Retina (tissue), 1 donor: ENCODE measurements around the gene TRIP4.
"Not testable (repeated sequence)": the region's sequence is repeated elsewhere in the genome, so short reads cannot be mapped to it uniquely, and the experiment has no call there.

Experiments
- DNase-seq: peaks from one replicate; pipeline ENCODE4 v3.0.0-alpha.2; 2016

TRIP4 gene

GRCh38 chr15:64387562-64388168 lies at the start of gene TRIP4:
Gene TRIP4, plus strand, starts transcription at chr15:64387836. Its CDS starts 28 bp downstream, at chr15:64387864.
- peak; percentile 96 for DNase-seq

GRCh38 chr15:64340355-64340754 lies 47.3 kb upstream of the TRIP4 start:
- DNase-seq, result no peak

- no peak for DNase-seq
These were observed 45.7 kb upstream of the TRIP4 start for GRCh38 chr15:64341961-64342360.

GRCh38 chr15:64343222-64343621 lies 44.4 kb upstream of the TRIP4 start:
- DNase-seq, result no peak

- DNase-seq, result no peak
These were observed 43.8 kb upstream of the TRIP4 start for GRCh38 chr15:64343841-64344240.

GRCh38 chr15:64344651-64345294 lies 42.9 kb upstream of the TRIP4 start:
- DNase-seq, result no peak

GRCh38 chr15:64346242-64346641 lies 41.4 kb upstream of the TRIP4 start:
- not testable (repeated sequence) for DNase-seq

GRCh38 chr15:64348455-64348854 lies 39.2 kb upstream of the TRIP4 start:
- no peak for DNase-seq

GRCh38 chr15:64349375-64349774 lies 38.3 kb upstream of the TRIP4 start:
- no peak for DNase-seq

- no peak for DNase-seq
These were observed 36.4 kb upstream of the TRIP4 start for GRCh38 chr15:64351265-64351664.

- peak; percentile 4 for DNase-seq
These were observed 32.8 kb upstream of the TRIP4 start for GRCh38 chr15:64354688-64355344.

GRCh38 chr15:64355348-64355943 lies 32.2 kb upstream of the TRIP4 start:
- peak; percentile 53 for DNase-seq

- DNase-seq, result peak; percentile 95
These were observed 31.5 kb upstream of the TRIP4 start, which contains the start of gene CSNK1G1 for GRCh38 chr15:64355944-64356709. Gene CSNK1G1, minus strand, starts transcription at chr15:64356173. Its CDS starts 55,674 bp downstream, at chr15:64300499.

- DNase-seq, result no peak
These were observed 31.0 kb upstream of the TRIP4 start for GRCh38 chr15:64356710-64357040.

GRCh38 chr15:64361259-64361658 lies 26.4 kb upstream of the TRIP4 start:
- no peak for DNase-seq

GRCh38 chr15:64369078-64369607 lies 18.5 kb upstream of the TRIP4 start:
- DNase-seq, result no peak

- not testable (repeated sequence) for DNase-seq
These were observed 16.3 kb upstream of the TRIP4 start for GRCh38 chr15:64371383-64371782.

- DNase-seq, result no peak
These were observed 14.3 kb upstream of the TRIP4 start for GRCh38 chr15:64373360-64373759.

- no peak for DNase-seq
These were observed 8.2 kb upstream of the TRIP4 start for GRCh38 chr15:64379216-64379960.

- DNase-seq, result not testable (repeated sequence)
These were observed 7.3 kb upstream of the TRIP4 start for GRCh38 chr15:64380130-64380870.
